Measurements from ENCODE around the gene SPEG. TPM values are rescaled to one million over a fixed set of nuclear protein-coding genes. Genes with fewer than 3 reads are reported as not detected.

Gene SPEG
- total and polyA plus RNA-seq, 2 of the 13 experiments (the other 11 are each of a cell fraction or from before 2014, with no cell fraction given): 0.18 to 0.24 TPM

DNA sequence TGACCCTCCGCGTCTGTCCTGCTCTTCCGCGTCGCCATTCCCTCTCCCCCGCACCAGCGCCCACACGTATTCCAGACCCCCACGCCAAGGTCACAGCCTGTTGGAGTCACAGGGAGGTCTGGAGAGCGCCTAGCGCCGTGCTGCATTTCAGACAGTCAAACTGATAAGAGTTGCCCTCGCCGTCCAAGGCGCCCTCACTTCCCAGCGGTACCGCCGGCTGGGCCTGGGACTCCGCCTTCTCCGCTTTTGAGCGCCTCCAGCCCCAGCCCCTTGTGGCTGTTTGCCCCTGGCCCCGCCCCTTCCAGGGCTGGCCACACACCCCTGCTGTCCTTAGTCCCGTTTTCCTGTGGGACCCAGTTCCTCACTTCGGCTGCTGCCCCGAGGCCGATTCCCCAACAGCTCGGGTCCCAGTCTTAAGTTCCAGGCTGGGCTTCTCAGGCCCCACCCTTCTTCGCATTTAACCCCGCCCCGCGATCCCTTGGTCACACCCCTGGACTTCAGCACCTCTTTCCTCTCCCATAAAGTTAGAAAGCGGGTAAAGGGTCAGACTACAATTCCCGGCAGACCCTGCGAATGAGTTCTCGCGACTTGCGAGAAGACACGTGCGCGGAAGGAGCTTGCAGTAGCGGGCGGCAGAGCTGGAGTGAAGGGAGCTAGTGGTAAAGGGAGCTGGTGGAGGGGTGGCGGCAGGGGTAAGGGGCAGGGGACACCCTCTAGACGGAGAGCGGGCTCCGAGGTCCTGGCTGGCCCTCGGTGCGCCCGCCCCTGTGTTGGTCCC, 63.8 kb downstream of the SPEG start, which contains the start of gene GMPPA (continued):
- no peak for TF ChIP-seq MTF1 (CRISPR knock-in tag; IDR thresholded peaks at IDR 0.05)
- peak; percentile 28; the same call in 1 of the 2 replicates for TF ChIP-seq SAFB2 (CRISPR knock-in tag; IDR thresholded peaks at IDR 0.05; ENCODE audit: borderline replicate concordance, low read depth)
- TF ChIP-seq ZBTB10 (CRISPR knock-in tag; IDR thresholded peaks at IDR 0.05; ENCODE audit: borderline replicate concordance): 0 out of 2 replicates have a peak, but pooled peaks have one; percentile 3
- TF ChIP-seq HDAC1 (CRISPR knock-in tag; IDR thresholded peaks at IDR 0.05): peak; percentile 77
- TF ChIP-seq, protein P1, sequence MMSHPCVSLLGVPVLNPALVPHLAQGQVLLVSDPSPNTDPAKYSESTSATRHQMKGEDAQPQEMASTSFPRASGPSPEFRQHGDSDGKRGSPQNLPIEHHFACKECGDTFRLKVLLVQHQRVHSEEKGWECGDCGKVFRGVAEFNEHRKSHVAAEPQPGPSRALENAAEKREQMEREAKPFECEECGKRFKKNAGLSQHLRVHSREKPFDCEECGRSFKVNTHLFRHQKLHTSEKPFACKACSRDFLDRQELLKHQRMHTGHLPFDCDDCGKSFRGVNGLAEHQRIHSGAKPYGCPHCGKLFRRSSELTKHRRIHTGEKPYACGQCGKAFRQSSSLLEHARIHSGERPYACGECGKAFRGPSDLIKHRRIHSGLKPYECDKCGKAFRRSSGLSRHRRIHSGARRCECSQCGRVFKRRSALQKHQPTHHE (CRISPR knock-in tag; IDR thresholded peaks at IDR 0.05; ENCODE audit: borderline replicate concordance): peak; percentile 93
- 0 out of 2 replicates have a peak, but pooled peaks have one; percentile 44 for TF ChIP-seq ZNF33B (CRISPR knock-in tag; IDR thresholded peaks at IDR 0.05)
- no peak for TF ChIP-seq ZNF512B (CRISPR knock-in tag; IDR thresholded peaks at IDR 0.05; ENCODE audit: borderline replicate concordance)
- TF ChIP-seq SPEN (CRISPR knock-in tag; IDR thresholded peaks at IDR 0.05; ENCODE audit: low read depth): peak; percentile 79
- TF ChIP-seq TBX2 (CRISPR knock-in tag; IDR thresholded peaks at IDR 0.05; ENCODE audit: borderline replicate concordance): peak; percentile 57; the same call in 1 of the 2 replicates
- TF ChIP-seq ZNF232 (CRISPR knock-in tag; IDR thresholded peaks at IDR 0.05; ENCODE audit: borderline replicate concordance): no peak; the same call in 1 of the 2 replicates
- TF ChIP-seq KLF12 (CRISPR knock-in tag; IDR thresholded peaks at IDR 0.05; ENCODE audit: borderline replicate concordance): 0 out of 2 replicates have a peak, but pooled peaks have one; percentile 56
- TF ChIP-seq NFAT5 (CRISPR knock-in tag; IDR thresholded peaks at IDR 0.05): no peak; the same call in 1 of the 2 replicates
- TF ChIP-seq PRMT3 (CRISPR knock-in tag; IDR thresholded peaks at IDR 0.05; ENCODE audit: borderline replicate concordance, low read depth): no peak
- peak; percentile 75 for TF ChIP-seq ZSCAN31 (CRISPR knock-in tag; IDR thresholded peaks at IDR 0.05; ENCODE audit: low read depth)
- TF ChIP-seq PAWR (CRISPR knock-in tag; IDR thresholded peaks at IDR 0.05; ENCODE audit: borderline replicate concordance): no peak
